ENCODE measurements around the gene CAMKMT. TPM values are rescaled to one million over a fixed set of nuclear protein-coding genes. Genes with fewer than 3 reads are reported as not detected.
"Not testable (repeated sequence)": the region's sequence is repeated elsewhere in the genome, so short reads cannot be mapped to it uniquely, and the experiment has no call there.

Gene CAMKMT
- total RNA-seq, 1 experiment from 2014 or later = 2.7 TPM

DNA sequence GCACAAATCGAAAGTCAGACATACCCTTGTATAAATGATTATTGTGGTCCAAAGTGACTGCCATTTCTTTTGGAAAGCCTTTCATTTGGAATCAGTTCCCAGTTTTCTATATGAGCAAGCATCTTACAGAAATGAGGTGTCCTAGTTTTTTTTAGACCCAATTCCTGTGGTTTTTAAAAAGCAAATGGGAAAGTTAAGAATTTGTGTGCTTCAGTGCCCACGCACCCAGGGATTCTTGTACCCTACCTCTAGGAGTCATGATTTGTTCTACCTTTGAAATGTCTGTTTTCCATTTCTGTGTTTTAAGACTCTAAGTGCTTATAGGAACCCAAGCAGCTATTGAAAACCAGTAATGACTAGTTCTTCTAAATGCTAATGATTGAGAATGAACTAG, 218.1 kb downstream of the CAMKMT start:
- Histone ChIP-seq H2AFZ (ENCODE audit: low read length) (no peak overlapping the region), H3K27ac (ENCODE audit: low read length) (no peak overlapping the region), H3K4me1 (ENCODE audit: insufficient read depth, low read length) (peaks cover 38% of the 10 kb centered on the region), H4K20me1 (ENCODE audit: low read length) (no peaks in the 10 kb centered on the region), H3K9me2 (replicated peaks; ENCODE audit: low read length) (no peaks in the 10 kb centered on the region), H3K9me3 (ENCODE audit: low read length) (no peaks in the 10 kb centered on the region), H3K79me2 (ENCODE audit: low read length) (no peaks in the 10 kb centered on the region), H3F3A (ENCODE audit: low read length, unreplicated experiment) (peaks cover 6% of the 10 kb centered on the region), H3K36me3 (ENCODE audit: low read depth, low read length) (no peaks in the 10 kb centered on the region), H3K9ac (ENCODE audit: low read length) (no peak overlapping the region), H3K4me3 (ENCODE audit: low read length) (no peak overlapping the region), H3K4me2 (ENCODE audit: low read length) (peak overlapping the region; percentile 67; the same call in 1 of the 2 replicates), H3K27me3 (ENCODE audit: low read length) (no peaks in the 10 kb centered on the region)
- ATAC-seq = no peak
- no TSS peak for BruUV-seq (replicated peaks)
- ChIA-PET POLR2A (ENCODE audit: unreplicated experiment) (no interaction called here), CTCF (interaction anchor here (1.0 to 1.3 kb wide), 2 partner anchors 100 to 187 kb away, joined by 3 to 4 read pairs; no protein-coding TSS in a partner anchor)
- DNase-seq = no peak
- intact Hi-C loops (cut with micrococcal nuclease) = no loop called here
- TF ChIP-seq EZH2 (IDR thresholded peaks at IDR 0.05; ENCODE audit: low read length, unreplicated experiment) (no peak), EZH2phosphoT487 (IDR thresholded peaks at IDR 0.05; ENCODE audit: borderline replicate concordance, low read length) (no peak)
- TF ChIP-seq, protein P1, sequence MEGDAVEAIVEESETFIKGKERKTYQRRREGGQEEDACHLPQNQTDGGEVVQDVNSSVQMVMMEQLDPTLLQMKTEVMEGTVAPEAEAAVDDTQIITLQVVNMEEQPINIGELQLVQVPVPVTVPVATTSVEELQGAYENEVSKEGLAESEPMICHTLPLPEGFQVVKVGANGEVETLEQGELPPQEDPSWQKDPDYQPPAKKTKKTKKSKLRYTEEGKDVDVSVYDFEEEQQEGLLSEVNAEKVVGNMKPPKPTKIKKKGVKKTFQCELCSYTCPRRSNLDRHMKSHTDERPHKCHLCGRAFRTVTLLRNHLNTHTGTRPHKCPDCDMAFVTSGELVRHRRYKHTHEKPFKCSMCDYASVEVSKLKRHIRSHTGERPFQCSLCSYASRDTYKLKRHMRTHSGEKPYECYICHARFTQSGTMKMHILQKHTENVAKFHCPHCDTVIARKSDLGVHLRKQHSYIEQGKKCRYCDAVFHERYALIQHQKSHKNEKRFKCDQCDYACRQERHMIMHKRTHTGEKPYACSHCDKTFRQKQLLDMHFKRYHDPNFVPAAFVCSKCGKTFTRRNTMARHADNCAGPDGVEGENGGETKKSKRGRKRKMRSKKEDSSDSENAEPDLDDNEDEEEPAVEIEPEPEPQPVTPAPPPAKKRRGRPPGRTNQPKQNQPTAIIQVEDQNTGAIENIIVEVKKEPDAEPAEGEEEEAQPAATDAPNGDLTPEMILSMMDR (conservative IDR thresholded peaks at IDR 0.05; ENCODE audit: low read depth, low read length) = no peak

DNA sequence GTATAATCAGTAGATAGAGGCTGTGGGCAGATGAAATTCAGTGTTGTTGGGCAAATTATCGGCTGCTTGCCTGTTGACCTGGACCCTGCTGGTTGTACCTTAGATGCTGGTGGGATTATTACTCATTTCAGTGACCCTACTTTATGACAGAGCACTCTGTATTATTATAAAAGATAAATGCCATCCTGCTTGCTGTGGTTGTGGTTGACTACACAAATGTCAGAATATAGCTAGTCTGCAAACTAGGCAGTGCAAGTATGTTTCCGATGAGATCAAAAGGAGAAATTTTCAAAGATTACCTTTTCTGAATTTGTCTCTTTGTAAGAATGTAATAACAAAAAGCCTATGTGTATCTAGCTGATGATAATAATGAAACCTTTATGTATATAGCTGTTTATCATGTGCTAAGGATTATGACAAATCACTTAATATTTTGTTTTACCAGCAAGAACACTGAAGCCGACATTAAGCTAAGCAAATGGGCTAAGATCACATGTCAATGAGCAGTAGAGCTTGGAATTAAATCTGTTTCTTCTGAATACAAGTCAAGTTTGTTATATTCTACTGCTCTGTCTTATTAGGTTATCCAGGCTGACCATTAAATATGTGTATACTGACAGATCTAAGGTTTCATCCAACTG, 219.2 kb downstream of the CAMKMT start:
- ATAC-seq (no peak), DNase-seq (no peak)
- peaks cover 6% of the 10 kb centered on the region for H3F3A ChIP-seq (ENCODE audit: low read length, unreplicated experiment)
- POLR2A ChIA-PET (ENCODE audit: unreplicated experiment) = interaction anchor here (0.6 kb wide), 1 partner anchor 101 kb away, joined by 3 read pairs; no protein-coding TSS in a partner anchor
- H3K9me3 ChIP-seq (ENCODE audit: low read length) = no peaks in the 10 kb centered on the region
- no peak overlapping the region for H2AFZ ChIP-seq (ENCODE audit: low read length)
- no peaks in the 10 kb centered on the region for H4K20me1 ChIP-seq (ENCODE audit: low read length)
- H3K9ac ChIP-seq (ENCODE audit: low read length) = no peak overlapping the region
- no peak overlapping the region for H3K4me2 ChIP-seq (ENCODE audit: low read length)
- H3K4me3 ChIP-seq (ENCODE audit: low read length) = no peak overlapping the region
- no peaks in the 10 kb centered on the region for H3K27me3 ChIP-seq (ENCODE audit: low read length)
- intact Hi-C loops (cut with micrococcal nuclease) = no loop called here
- CTCF ChIA-PET = no interaction called here
- H3K79me2 ChIP-seq (ENCODE audit: low read length) = no peaks in the 10 kb centered on the region
- TF ChIP-seq EZH2 (IDR thresholded peaks at IDR 0.05; ENCODE audit: low read length, unreplicated experiment) (no peak), EZH2phosphoT487 (IDR thresholded peaks at IDR 0.05; ENCODE audit: borderline replicate concordance, low read length) (no peak)
- TF ChIP-seq, protein P1 (conservative IDR thresholded peaks at IDR 0.05; ENCODE audit: low read depth, low read length) = no peak
- peaks cover 44% of the 10 kb centered on the region for H3K4me1 ChIP-seq (ENCODE audit: insufficient read depth, low read length)
- H3K27ac ChIP-seq (ENCODE audit: low read length) = no peak overlapping the region
- H3K36me3 ChIP-seq (ENCODE audit: low read depth, low read length) = no peaks in the 10 kb centered on the region
- H3K9me2 ChIP-seq (replicated peaks; ENCODE audit: low read length) = no peaks in the 10 kb centered on the region
- BruUV-seq (replicated peaks) = no TSS peak

DNA sequence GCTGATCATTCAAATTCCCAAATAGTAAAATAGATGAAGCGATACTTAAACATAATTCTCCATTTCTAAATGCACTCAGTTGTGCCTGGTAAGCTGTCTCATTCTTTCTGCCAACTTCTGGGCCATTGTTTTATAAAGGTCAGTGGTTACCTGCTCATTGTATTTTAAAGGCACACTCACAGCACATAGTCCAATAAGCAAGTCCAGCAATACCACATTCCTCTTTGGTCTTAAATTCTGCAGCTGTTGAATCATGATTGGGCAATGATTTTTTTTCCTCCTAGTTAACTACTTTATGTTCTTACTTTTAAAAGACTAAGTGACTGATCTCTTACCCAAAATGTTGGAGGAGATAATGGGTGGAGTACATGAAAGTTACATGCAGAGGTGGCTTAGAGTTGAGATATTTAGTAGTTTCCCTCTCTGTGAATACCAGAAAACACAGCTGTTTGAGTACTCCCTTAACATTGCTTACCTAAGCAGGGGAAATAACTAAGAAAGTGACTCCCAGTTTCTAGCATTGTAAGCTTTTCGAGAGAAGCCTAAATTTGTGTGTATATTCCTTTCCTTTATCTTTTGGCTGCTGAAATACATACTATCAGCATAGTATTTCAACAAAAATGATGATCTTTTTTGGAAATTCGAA, 220.7 kb downstream of the CAMKMT start:
- POLR2A ChIA-PET (ENCODE audit: unreplicated experiment) = interaction anchor here (0.7 kb wide), 1 partner anchor 220 kb away, joined by 3 read pairs; no protein-coding TSS in a partner anchor
- intact Hi-C loops (cut with micrococcal nuclease) = no loop called here

DNA sequence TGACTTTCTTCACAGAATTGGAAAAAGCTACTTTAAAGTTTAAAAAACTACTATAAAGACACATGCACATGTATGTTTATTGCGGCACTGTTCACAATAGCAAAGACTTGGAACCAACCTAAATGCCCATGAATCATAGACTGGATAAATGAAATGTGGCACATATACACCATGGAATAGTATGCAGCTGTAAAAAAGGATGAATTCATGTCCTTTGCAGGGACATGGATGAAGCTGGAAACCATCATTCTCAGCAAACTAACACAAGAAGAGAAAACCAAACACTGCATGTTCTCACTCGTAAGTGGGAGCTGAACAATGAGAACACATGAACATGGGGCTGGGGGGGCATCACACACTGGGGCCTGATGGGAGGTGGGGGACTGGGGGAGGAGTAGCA, 233.9 kb downstream of the CAMKMT start:
- H3K4me3 ChIP-seq (ENCODE audit: low read length); H3K9me2 ChIP-seq (replicated peaks; ENCODE audit: low read length); H2AFZ ChIP-seq (ENCODE audit: low read length); H3K79me2 ChIP-seq (ENCODE audit: low read length); H3K27ac ChIP-seq (ENCODE audit: low read length); BruUV-seq (replicated peaks); CTCF ChIA-PET; DNase-seq; POLR2A ChIA-PET (ENCODE audit: unreplicated experiment); H3K36me3 ChIP-seq (ENCODE audit: low read depth, low read length); H3K4me2 ChIP-seq (ENCODE audit: low read length); H3K9ac ChIP-seq (ENCODE audit: low read length); H3K4me1 ChIP-seq (ENCODE audit: insufficient read depth, low read length); ATAC-seq; H3K9me3 ChIP-seq (ENCODE audit: low read length); H3F3A ChIP-seq (ENCODE audit: low read length, unreplicated experiment); H3K27me3 ChIP-seq (ENCODE audit: low read length); H4K20me1 ChIP-seq (ENCODE audit: low read length); intact Hi-C loops (cut with micrococcal nuclease): not testable (repeated sequence)

More for the DNA sequence above, 220.7 kb downstream of the CAMKMT start:
- Histone ChIP-seq H3K4me1 (ENCODE audit: insufficient read depth, low read length) (peaks cover 44% of the 10 kb centered on the region), H3F3A (ENCODE audit: low read length, unreplicated experiment) (peaks cover 6% of the 10 kb centered on the region), H3K9me3 (ENCODE audit: low read length) (no peaks in the 10 kb centered on the region), H3K9me2 (replicated peaks; ENCODE audit: low read length) (no peaks in the 10 kb centered on the region), H3K79me2 (ENCODE audit: low read length) (no peaks in the 10 kb centered on the region), H3K4me2 (ENCODE audit: low read length) (peak overlapping the region; percentile 43), H3K4me3 (ENCODE audit: low read length) (no peak overlapping the region), H2AFZ (ENCODE audit: low read length) (no peak overlapping the region), H4K20me1 (ENCODE audit: low read length) (no peaks in the 10 kb centered on the region), H3K27me3 (ENCODE audit: low read length) (no peaks in the 10 kb centered on the region), H3K27ac (ENCODE audit: low read length) (peak overlapping the region; percentile 40), H3K9ac (ENCODE audit: low read length) (no peak overlapping the region), H3K36me3 (ENCODE audit: low read depth, low read length) (no peaks in the 10 kb centered on the region)
- peak; percentile 68 for ATAC-seq
- no TSS peak for BruUV-seq (replicated peaks)
- TF ChIP-seq, protein P1 (conservative IDR thresholded peaks at IDR 0.05; ENCODE audit: low read depth, low read length) = no peak
- TF ChIP-seq EZH2 (IDR thresholded peaks at IDR 0.05; ENCODE audit: low read length, unreplicated experiment) = no peak
- peak; percentile 82 for DNase-seq
- CTCF ChIA-PET = interaction anchor here (1.8 kb wide), 1 partner anchor 103 kb away, joined by 6 read pairs; no protein-coding TSS in a partner anchor

Measured in PC-3 (cell line).